Fibroblast of skin of left quadriceps (primary cell): ENCODE measurements around the gene TARS3.
A peak's percentile ranks its signal among the peaks of the same experiment; 100 is the strongest.

Source experiments
- DNase-seq, 2 experiments: peaks; one replicate each; pipeline ENCODE4 v3.0.0-alpha.2; 2013; ENCODE audit warnings: low read depth in 2 of 2

The TARS3 gene

DNA sequence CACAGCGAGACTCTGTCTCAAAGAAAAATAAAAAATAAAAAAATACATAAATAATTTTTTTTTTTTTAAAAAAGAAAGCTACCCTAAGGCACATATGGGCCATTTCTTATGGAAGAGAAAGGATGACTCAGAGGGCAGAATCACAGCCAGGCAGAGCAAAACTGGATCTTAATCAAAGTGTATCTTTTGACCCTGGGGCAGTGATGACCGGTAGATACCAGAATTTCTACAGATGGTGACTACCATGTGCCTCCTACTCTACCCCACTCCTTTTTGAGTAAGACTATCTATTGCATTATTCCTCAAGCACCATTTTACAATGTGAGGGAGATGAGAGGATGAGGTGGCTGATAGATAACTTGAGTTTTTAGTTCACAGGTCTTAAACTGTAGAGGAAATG is 26.0 kb downstream of the TARS3 start:
- no peak for DNase-seq

DNA sequence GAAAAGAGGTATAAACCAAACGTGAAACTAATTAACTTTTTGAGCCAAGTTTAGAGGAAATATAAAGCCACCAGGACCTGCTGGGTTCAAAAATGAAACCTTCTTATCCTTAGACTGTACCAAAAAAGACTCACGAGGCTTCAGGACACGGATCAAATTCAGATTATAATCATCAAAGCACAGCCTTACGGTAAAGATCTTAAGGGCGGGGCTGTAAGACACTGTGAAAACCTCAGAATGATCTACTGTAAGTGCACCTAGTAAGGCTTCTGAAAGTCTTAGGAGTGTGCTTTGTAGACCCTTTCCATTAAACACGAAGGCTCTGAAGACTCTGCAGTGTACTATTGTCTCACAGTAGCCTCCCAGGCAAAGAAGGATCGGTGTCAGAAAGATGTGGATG is 26.8 kb downstream of the TARS3 start:
- no peak for DNase-seq

DNA sequence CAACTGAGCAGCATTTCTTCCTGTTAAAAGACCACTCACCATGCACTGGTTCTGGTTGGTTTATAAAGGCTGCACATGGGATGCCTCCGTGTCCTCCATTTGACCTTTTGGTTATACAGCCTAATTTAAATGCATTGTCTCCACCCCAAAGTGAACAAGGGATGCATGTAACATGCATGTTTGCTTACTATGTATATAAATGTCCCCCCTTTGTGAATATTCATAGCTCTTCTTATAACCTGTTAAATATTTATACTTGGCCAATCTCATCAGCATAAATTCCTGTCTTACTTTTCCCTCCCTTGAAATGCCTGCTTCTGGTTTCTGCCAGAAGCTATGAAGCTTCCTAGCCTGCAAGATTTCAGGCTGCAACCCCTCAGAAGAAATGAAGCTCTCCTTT is 27.4 kb downstream of the TARS3 start:
- DNase-seq, result no peak

DNA sequence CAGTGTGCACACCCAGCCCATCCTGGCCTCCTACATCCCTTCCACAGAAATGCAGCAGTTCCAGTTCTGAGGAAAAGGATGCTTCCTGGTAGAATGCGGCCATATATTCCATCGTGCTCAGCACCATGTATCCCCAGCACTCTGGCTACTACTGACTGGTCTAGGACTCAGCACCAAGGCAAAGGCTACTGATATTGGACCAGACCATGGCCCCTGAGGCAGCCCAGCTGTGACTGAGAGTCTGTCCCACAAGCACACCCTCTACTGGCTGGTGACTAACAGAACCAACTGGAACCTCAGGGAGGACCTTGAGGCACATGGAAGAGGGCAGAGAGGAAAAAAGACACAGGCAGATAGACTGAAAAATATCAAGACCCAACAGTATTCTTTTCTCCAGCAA is 30.0 kb downstream of the TARS3 start:
- DNase-seq, result no peak

DNA sequence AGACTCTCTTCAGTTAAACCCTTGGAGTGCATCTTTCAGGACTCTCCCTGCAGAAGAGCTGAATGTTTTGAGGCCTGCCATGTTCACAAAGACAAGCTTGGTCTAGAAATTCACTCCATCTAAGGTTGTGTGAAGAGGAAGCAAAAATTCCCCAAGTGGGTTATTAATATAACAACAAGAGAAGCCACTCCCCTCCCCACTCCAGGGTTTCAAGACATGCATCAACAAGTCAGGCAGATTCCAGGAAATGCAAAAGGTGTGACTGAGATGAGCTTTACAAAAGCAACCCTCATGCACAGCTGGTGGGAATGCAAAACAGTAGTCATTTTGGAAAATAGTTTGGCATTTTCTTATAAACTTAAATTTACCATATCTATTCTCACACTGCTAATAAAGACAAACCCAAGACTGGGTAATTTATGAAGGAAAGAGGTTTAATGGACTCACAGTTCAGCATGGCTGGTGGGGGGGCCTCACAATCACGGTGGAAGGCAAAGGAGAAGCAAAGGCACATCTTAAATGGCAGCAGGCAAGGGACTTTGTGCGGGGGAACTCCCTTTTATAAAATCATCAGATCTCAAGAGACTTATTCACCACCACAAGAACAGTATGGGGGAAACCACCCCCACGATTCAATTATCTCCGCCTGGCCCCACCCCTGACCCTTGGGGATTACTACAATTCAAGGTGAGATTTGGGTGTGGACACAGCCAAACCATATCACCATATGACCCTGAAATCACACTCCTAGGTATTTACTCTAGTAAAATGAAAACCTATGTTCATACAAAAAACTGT is 31.3 kb downstream of the TARS3 start:
- DNase-seq, result no peak

DNA sequence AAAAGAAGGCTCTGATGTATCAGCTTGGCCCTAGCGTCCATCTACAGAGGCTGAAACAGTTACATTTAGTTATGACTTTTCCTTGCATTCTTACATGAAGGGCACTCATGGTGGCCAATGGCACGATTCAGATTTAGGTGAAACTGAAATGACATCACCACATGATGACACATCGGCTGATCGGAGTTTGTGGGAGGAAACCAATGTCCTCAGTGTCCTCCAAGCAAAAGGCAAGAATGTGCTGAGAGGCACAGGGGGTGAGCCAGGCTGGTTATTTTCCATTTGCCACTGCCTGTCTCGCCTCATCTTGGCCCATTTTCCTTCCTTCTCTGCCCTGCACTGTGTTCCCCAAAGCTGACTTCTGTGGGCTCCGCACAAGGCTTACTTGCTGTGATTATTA is 34.4 kb downstream of the TARS3 start:
- DNase-seq, result no peak

DNA sequence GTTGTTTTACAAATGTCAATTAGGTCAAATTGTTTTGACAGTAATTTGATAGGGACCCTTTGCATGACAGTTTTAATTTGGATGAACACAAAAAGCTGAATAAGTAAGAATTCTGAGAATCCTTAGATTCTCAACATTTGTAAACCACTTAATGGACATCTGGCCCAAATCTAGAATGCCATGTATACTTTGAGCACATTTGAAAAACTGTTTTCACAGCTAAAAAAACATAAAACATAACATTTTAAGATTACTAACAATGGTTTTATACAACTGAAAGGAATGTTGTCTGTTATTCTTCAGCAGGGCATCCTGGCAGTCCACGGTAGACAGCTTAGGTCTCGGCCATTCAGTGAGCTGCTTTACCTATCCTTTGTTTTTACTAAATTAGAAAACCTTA is 37.6 kb downstream of the TARS3 start:
- no peak for DNase-seq

DNA sequence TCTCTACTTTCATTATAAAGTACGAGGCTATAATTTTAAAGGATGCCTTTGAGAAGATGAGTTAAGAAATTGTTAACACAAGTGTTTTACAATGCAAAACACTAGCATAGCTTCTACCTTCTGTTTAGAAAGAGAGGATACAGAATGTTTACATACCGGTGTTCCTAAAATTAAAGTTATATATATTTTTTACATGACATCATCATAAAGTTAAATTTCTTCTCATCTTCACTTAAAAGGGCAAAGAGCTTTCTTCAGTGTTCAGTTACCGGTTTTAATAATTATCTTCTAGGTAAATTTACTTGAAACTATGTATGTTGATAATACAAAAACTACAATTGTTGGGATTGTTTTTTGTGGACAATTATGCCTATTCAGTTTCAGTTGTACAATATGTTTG is 39.4 kb downstream of the TARS3 start:
- DNase-seq, result no peak

DNA sequence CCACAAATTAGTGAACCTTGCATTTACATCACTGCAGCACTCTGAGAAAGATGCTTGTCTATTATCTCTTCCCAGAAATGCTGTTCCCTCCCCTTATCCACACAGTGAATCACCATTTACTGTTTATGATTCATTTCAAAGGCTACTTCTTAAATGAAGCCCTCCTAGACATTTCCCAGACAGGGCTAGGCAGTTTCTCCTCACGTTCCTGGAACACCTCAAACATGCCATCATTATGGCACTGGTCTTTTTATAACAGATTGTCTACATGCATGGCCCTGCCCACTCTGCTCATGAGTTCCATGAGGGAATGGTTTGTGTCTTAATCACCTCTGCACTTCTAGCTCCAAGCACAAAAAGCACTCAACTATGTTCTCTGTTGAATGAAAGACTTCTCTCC is 39.9 kb downstream of the TARS3 start:
- DNase-seq, result peak; percentile 36 to 39

DNA sequence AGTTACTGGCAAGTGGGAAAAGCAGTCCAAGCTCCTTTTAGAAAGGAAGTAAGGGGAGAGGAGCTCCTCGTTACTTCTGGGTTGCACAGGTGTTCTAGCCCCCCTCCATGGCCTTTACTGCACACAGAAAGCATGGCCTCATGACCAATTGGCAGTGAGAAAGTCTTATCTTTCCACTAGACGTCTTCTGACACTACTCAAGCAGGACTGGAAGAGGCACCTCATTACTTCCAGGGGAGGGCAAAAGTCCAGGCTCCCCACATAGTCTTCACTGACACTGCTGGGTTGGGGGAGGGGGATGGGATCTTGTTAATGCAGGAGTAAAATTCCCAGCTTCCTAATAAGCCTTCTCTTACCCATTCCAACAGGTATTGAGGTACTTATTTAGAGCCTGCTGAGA is 44.5 kb downstream of the TARS3 start:
- DNase-seq, result no peak

DNA sequence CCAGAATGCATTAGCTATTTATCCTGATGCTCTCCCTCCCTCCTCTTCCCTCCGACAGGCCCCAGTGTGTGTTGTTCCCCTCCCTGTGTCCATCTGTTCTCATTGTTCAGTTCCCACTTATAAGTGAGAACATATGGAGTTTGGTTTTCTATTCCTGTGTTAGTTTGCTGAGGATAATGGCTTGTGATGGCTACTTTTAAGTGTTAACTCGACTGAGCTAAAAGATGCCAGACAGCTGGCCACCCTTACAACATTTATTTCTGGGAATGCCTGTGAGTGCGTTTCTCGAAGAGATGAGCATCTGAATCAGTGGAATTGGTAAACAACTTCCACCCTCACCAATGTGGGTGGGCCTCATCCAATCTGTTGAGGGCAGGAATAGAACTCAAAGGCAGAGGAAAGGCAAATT is 47.3 kb downstream of the TARS3 start:
- DNase-seq, result peak; percentile 56 to 59

DNA sequence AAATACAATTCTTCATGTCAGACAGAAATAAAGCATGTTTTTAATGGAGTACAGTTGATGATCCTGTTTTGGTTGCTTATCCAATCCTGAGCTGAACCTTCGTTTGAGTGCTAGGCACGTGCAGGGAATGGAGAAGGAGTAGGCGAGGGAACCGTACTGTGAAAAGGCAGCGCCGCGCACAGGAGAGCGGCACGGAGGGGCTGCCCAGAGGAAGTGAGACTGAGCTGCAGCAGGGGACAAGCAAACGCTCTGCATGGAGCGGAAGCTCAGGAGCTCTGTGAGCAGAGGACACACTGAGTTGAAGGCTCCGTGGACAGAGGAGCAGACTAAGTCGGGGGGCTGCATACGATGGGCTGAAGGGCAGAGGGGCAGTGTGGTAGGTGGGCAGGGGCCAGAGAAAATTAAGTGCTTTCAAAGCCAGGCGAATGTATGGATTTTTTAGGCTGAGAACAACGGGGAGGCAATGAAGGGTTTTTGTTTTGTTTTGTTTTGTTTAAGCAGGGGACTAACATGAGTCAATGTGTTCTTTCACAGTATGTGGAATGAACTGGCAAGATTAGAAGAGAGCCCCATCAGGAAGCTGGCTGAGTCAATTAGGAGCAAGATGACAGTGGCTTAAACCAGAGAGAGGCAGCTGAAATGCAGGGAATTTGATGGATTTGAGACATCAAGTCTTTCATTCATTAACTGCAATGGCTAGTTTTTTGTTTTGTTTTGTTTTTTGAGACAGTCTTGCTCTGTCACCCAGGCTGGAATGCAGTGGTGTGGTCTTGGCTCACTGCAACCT is 48.3 kb downstream of the TARS3 start:
- no peak for DNase-seq

DNA sequence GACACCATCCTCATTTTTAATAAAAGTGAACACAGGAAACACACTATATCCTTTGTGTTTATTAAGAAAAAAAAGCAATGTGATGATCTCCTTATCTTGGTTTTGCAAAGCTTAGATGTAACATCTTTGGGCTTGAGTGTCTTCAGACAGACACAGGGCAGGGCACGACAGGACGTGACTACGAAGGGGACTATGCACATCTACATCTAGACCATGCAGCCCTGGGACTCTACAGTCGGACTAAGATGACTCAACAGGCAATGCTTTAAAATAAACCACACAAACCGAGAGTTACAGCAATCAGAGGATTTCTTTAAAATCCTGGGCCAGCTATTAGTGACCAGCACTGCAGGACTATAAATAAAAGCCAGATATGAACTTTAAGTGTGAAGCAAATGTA is 49.3 kb downstream of the TARS3 start:
- peak; percentile 56 to 58 for DNase-seq

DNA sequence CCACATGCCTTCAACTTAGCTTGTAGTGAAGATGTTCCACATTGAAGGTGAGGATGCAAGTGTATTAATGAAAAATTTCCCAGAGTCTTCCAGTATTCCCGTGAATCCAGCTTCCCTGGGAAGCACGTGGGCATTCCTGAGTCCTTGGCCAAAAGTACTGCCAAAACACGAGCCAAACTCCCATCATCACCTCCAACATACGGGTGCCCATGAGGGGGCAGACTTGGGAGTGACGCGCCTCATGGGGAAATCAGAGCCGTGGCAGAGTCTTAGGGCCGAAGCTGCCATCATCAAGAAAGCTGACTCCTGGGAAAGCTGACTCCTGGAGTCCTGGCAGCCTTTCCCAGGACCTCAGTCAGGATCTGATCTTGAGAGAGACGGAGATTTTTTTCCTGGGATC is 52.0 kb downstream of the TARS3 start:
- no peak for DNase-seq

DNA sequence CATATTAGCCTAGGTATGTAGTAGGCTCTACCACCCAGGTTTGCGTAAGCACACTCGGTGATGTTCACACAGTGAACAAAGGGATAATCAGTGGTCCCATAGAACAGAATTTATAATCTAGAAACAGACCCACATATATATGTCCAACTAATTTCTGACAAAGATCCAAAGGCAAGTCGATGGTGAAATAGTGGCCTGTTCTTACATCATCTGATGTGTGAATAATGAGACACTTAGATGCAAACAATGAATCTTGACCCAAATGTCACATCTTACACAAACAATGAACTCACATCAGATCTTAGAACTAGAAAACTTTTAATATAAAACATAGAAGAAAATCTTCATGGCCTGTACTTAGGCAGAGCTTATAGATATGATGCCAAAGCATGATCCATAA is 54.5 kb downstream of the TARS3 start:
- DNase-seq, result no peak

DNA sequence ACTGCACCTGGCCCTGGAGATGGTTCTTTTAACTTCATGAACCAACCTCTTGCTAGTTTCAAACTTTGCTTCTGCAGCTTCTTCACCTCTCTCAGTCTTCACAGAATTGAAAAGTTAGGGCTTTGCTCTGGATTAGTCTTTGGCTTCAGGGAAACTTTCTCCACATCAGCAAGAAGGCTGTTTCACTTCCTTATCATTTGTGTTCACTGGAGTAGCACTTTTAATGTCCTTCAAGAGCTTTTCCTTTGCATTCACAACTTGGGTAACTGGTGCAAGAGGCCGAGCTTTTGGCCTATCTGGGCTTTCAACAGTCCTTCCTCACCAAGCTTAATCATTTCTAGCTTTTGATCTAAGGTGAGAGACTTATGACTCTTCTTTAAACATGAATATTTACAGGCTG is 56.4 kb downstream of the TARS3 start:
- DNase-seq, result no peak

DNA sequence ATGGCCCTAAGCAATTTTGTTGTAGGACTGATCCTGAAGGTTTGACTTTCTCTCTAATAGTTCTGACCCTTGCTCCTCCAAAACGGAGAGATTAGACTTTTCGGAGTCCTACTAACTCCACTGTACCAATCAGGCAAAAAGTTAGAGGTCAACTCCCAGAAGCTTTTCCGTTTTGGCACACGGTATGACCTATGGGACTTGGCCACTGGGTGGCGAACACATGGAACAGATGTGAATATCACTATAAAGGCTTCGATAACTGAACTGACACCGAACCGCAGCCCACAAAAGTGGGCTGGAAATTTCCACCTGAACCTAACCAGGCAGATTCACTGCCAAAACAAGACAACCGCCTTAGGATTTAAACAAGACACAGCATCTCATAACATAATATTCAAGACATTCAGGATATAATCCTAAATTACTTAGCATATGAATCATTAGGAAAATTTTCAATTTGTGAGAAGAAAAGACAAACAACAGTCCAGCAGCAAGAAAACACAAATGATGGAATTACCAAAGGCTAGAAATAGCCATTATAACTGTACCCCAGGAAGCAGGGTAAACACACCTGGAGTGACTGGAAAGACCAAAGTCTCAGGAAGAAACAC is 59.9 kb downstream of the TARS3 start:
- DNase-seq, result no peak

DNA sequence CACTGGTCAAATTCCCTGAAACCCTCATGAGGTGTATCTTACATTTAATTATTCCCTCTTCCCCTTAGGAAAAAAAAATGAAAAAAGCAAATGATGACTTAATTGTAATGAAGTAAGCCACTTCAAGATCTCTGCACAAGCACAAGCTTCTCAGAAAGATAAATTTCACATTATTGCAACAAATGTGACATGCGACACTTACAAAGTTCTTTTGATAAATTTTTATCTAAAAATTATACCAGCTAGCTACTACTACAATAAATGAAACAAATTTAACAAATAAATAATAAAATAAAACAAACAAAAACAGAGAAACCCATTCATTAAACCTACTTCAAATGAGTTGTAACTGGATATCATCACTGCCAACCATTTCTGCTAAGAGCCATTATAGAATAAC is 62.1 kb downstream of the TARS3 start:
- DNase-seq, result no peak

DNA sequence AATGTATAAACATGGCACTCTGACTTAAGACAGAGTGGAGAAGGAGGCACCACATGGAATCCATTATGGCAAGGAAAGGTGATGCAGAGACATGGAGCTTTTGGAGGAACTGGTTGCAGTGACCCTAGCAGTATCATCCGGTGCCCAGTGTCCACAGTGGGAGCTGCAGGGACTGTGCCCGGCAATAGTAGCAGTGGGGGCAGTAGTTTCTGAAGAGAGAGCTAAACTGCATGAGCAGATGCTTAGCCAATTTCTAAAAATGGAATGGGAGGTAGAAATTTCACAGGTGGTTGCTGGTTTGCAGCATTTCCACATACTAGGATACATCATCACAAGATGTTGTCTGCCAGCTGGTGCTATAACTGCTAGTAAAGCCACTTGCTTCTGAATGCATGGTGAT is 64.3 kb downstream of the TARS3 start:
- no peak for DNase-seq

DNA sequence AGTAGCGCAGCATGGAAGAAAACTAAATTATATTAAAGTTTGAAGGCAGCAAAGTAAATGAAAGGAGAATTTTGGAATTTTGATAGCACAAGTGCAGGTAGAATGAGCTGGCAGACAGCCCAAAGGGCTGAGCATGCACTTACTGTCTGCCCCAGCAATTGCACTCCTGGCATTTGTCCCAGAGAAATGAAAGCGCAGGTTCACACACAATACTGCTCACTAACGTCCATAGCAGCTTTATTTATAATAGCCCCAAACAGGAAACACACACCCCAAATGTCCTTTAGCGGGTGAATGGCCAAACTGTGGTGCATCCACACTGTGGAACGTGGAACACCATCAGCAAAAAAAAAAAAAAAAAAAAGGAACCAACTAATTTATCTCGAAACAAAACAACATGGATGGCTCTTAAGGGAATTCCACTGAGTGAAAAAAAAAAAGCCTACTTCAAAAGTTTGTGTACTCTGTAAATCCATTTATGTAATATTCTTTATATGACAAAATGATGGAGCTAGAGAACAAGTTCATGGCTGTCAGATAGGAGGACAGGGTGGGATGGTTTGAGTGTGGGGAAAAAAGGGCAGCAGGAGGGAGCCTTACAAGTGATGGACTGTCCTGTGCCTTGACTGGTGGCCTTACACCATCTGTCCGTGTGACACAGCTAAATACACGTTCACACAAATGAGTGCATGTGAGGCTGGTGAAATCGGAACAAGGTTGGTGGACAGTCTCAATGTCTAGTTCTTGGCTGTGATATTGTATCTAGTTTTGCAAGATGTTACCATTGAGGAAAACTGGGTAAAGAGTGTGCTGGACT is 66.1 kb downstream of the TARS3 start:
- no peak for DNase-seq

DNA sequence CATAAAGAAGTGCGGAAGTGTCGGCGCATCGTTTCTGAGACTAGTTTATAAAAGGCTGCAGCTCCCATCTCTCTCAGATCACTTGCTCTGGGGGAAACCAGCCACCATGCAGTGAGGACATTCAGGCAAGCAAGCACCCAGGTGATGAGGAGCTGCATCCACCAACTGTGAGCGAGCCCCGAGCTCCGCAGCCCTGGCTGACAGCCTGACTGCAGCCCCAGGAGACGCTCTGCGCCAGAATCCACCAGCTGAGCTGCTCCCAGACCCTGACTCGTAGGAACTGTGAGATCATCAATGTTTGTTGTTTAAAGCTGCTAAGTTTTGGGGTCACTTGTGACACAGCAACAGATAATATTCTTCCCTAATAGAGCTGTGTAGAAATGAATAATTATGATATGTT is 67.1 kb downstream of the TARS3 start:
- no peak for DNase-seq
